ENCODE results near the gene SH3PXD2A. TPM values are rescaled to one million over a fixed set of nuclear protein-coding genes. Genes with fewer than 3 reads are reported as not detected.

The SH3PXD2A gene
- total and polyA plus RNA-seq, 3 experiments from 2014 or later, result 0.48 to 8.0 (median 7.7) TPM

DNA sequence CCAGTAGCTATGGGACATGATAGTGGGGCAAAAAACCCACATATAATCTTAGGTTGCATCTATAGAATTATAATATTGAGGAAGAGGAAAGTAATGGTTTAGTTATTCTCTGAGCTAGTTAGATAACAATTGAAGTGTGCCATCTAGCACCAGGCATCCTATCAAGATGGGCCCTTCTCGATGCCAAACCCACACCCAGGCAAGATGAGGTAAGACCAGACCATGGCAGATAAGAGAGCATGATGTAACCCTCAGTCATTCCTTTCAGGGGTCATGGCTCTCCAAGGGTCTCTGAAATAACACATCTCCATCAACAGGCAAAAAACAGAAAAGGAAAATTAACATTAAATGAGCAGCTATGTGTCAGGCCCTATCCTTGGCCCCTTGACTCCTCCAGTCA, 128.7 kb downstream of the SH3PXD2A start:
- DNase-seq, result no peak
- CTCF ChIA-PET, result no interaction called here
- H3K4me3 Mint-ChIP-seq, result no peak overlapping the region

DNA sequence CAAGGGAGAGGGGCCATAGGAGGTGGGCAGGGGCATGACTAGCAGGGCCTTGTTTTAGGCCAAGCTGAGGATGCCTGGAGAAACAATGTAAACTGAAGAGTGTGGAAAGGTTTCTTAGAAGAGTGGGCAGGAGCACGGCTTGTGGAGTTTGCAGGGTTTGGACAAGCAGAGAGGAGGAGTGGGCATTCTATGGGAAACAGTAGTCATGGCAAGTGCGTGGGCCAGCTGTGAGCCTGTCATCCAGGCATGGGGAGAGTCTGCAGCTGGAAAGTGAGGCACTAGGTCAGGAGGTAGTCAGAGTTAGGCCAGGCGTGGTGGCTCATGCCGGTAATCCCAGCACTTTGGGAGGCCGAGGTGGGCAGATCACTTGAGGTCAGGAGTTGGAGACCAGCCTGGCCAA, 130.1 kb downstream of the SH3PXD2A start:
- H3K4me1 ChIP-seq (ENCODE audit: insufficient read depth, low read length), result no peaks in the 10 kb centered on the region
- Mint-ChIP-seq H3K9me3 (no peaks in the 10 kb centered on the region), H3K4me1 (no peaks in the 10 kb centered on the region), H3K27me3 (peaks cover 0 to 4% of the 10 kb centered on the region in 2 donors), H3K36me3 (no peaks in the 10 kb centered on the region), H3K27ac (no peak overlapping the region), H3K4me3 (no peak overlapping the region)
- H3K27me3 ChIP-seq (ENCODE audit: insufficient read depth, low read length, poor library complexity, severe bottlenecking), result no peaks in the 10 kb centered on the region
- H3K4me3 ChIP-seq (ENCODE audit: low read length), result no peak overlapping the region
- H3K9me3 ChIP-seq (ENCODE audit: low read length), result no peaks in the 10 kb centered on the region
- POLR2A ChIA-PET, result no interaction called here
- H3K36me3 ChIP-seq (ENCODE audit: insufficient read depth, low read length), result no peaks in the 10 kb centered on the region
- H3K27ac ChIP-seq (ENCODE audit: low read depth, low read length), result no peak overlapping the region
- CTCF ChIA-PET, result no interaction called here
- no peak for DNase-seq

More for the DNA sequence above, 128.7 kb downstream of the SH3PXD2A start:
- H3K4me1 Mint-ChIP-seq, result no peaks in the 10 kb centered on the region
- no peaks in the 10 kb centered on the region for H3K27me3 ChIP-seq (ENCODE audit: insufficient read depth, low read length, poor library complexity, severe bottlenecking)
- POLR2A ChIA-PET, result no interaction called here
- no peaks in the 10 kb centered on the region for H3K36me3 ChIP-seq (ENCODE audit: insufficient read depth, low read length)
- peaks cover 0 to 4% of the 10 kb centered on the region in 2 donors for H3K27me3 Mint-ChIP-seq
- no peaks in the 10 kb centered on the region for H3K9me3 ChIP-seq (ENCODE audit: low read length)
- no peaks in the 10 kb centered on the region for H3K36me3 Mint-ChIP-seq
- H3K27ac Mint-ChIP-seq, result no peak overlapping the region
- H3K4me1 ChIP-seq (ENCODE audit: insufficient read depth, low read length), result no peaks in the 10 kb centered on the region
- no peak overlapping the region for H3K27ac ChIP-seq (ENCODE audit: low read depth, low read length)
- H3K4me3 ChIP-seq (ENCODE audit: low read length), result no peak overlapping the region
- no peaks in the 10 kb centered on the region for H3K9me3 Mint-ChIP-seq

DNA sequence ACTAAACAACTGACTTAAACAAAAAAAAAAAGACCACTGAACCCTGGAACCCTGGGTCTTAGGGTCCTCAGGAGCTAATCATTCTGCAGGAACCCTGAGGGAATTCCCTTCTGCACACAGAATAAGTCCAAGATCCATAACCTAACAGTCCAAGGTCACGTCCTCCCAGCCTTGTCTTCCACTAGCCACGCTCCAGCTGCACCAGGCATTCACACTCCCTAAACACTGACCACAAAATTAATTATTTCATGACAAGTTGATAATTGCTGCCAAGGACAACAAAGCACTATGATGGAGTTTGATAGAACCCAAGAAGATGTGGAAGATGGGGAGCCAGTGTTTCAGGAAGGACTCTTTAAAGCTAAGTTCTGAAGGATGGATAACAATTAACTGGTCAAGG, 130.6 kb downstream of the SH3PXD2A start:
- Histone ChIP-seq H3K27me3 (ENCODE audit: insufficient read depth, low read length, poor library complexity, severe bottlenecking) (no peaks in the 10 kb centered on the region), H3K4me1 (ENCODE audit: insufficient read depth, low read length) (no peaks in the 10 kb centered on the region), H3K4me3 (ENCODE audit: low read length) (no peak overlapping the region), H3K36me3 (ENCODE audit: insufficient read depth, low read length) (no peaks in the 10 kb centered on the region), H3K9me3 (ENCODE audit: low read length) (no peaks in the 10 kb centered on the region), H3K27ac (ENCODE audit: low read depth, low read length) (no peak overlapping the region)
- H3K27me3 Mint-ChIP-seq, result peaks cover 0 to 3% of the 10 kb centered on the region in 2 donors
- ChIA-PET POLR2A (no interaction called here), CTCF (no interaction called here)
- no peaks in the 10 kb centered on the region for H3K9me3 Mint-ChIP-seq
- no peak for DNase-seq
- no peaks in the 10 kb centered on the region for H3K4me1 Mint-ChIP-seq
- no peak overlapping the region for H3K4me3 Mint-ChIP-seq
- no peaks in the 10 kb centered on the region for H3K36me3 Mint-ChIP-seq
- no peak overlapping the region for H3K27ac Mint-ChIP-seq

DNA sequence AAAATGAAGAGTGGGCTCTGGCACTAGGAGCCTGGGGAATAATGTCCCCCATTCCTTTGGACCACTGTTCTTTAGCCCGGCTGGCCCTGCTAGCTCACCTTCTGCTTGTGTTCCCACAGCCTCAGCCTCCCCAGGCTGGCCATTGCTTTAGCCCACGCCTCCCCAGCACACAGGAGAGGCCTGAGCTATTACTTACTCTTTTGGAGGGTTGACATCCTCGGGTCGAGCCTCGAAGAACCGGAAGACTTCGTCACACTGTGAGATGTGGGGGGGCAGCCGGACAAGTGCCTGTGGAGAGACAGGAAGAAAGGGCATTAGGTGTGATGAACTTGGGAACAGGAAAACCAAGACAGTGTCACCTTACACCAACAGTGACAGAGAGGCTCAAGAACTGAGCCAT, 131.3 kb downstream of the SH3PXD2A start:
- H3K4me3 Mint-ChIP-seq, result no peak overlapping the region

DNA sequence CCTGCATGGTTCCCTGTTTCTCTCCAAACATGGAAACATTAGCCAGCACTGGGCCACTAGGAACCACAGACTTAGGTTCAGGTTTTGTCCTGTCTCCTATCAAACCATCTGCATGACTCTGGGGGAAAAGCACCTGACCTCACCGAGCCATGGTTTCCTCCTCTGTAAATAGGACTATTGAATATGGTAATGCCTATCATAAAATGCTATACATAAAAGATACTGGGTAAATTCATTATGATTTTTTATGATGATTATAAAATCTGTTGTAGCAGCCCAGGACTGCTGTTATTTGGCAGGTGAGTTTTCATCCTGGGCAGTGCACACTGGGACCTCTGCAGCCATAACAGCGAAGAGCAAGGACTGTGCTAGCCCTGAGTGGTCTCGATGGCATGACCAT, 131.8 kb downstream of the SH3PXD2A start:
- H3K9me3 Mint-ChIP-seq, result no peaks in the 10 kb centered on the region
- Histone ChIP-seq H3K9me3 (ENCODE audit: low read length) (no peaks in the 10 kb centered on the region), H3K27me3 (ENCODE audit: insufficient read depth, low read length, poor library complexity, severe bottlenecking) (no peaks in the 10 kb centered on the region), H3K4me3 (ENCODE audit: low read length) (no peak overlapping the region), H3K27ac (ENCODE audit: low read depth, low read length) (no peak overlapping the region), H3K36me3 (ENCODE audit: insufficient read depth, low read length) (no peaks in the 10 kb centered on the region), H3K4me1 (ENCODE audit: insufficient read depth, low read length) (no peaks in the 10 kb centered on the region)
- no peak for DNase-seq
- peaks cover 0 to 6% (median 1%) of the 10 kb centered on the region in 3 donors for H3K4me1 Mint-ChIP-seq
- no peaks in the 10 kb centered on the region for H3K36me3 Mint-ChIP-seq
- CTCF ChIA-PET, result no interaction called here
- no peak overlapping the region for H3K27ac Mint-ChIP-seq
- peaks cover 0 to 3% of the 10 kb centered on the region in 2 donors for H3K27me3 Mint-ChIP-seq
- no peak overlapping the region for H3K4me3 Mint-ChIP-seq
- POLR2A ChIA-PET, result no interaction called here

More for the DNA sequence above, 131.3 kb downstream of the SH3PXD2A start:
- peaks cover 0 to 1% (median under 1%) of the 10 kb centered on the region in 3 donors for H3K4me1 Mint-ChIP-seq
- H3K27ac Mint-ChIP-seq, result no peak overlapping the region
- no peaks in the 10 kb centered on the region for H3K36me3 Mint-ChIP-seq
- Histone ChIP-seq H3K4me3 (ENCODE audit: low read length) (no peak overlapping the region), H3K27ac (ENCODE audit: low read depth, low read length) (no peak overlapping the region), H3K27me3 (ENCODE audit: insufficient read depth, low read length, poor library complexity, severe bottlenecking) (no peaks in the 10 kb centered on the region), H3K4me1 (ENCODE audit: insufficient read depth, low read length) (no peaks in the 10 kb centered on the region), H3K9me3 (ENCODE audit: low read length) (no peaks in the 10 kb centered on the region), H3K36me3 (ENCODE audit: insufficient read depth, low read length) (no peaks in the 10 kb centered on the region)
- ChIA-PET POLR2A (no interaction called here), CTCF (no interaction called here)
- DNase-seq, result no peak
- peaks cover 0 to 3% of the 10 kb centered on the region in 2 donors for H3K27me3 Mint-ChIP-seq
- H3K9me3 Mint-ChIP-seq, result no peaks in the 10 kb centered on the region

DNA sequence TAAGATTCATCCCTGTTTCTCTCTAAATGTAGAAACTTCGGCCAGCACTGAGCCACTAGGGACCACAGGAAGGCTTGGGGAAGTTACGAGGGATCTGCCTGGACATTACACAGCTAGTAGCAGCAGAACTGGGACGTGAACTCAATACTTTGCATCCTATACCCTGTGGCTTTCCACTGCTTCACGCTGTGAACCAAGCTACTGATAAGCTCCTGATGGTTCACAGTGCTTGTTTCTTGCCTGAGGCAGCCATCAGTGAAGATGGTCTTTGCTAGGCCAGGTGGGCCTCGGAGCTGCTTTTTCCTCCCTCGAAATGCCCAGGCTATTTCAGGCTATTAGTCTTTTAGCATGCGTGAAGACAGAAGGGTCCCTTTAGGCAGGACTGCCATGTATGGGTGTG, 132.7 kb downstream of the SH3PXD2A start:
- POLR2A ChIA-PET, result interaction anchor here (0.5 kb wide), 1 partner anchor 112 kb away, joined by 5 read pairs; no protein-coding TSS in a partner anchor
- Mint-ChIP-seq H3K36me3 (no peaks in the 10 kb centered on the region), H3K27ac (peak overlapping the region in 1 of 8 donors; percentile 60), H3K9me3 (no peaks in the 10 kb centered on the region), H3K27me3 (peaks cover 0 to 3% of the 10 kb centered on the region in 2 donors), H3K4me1 (peaks cover 0 to 6% (median 1%) of the 10 kb centered on the region in 3 donors), H3K4me3 (no peak overlapping the region)
- H3K27me3 ChIP-seq (ENCODE audit: insufficient read depth, low read length, poor library complexity, severe bottlenecking), result no peaks in the 10 kb centered on the region
- no peaks in the 10 kb centered on the region for H3K9me3 ChIP-seq (ENCODE audit: low read length)
- H3K27ac ChIP-seq (ENCODE audit: low read depth, low read length), result no peak overlapping the region
- H3K4me3 ChIP-seq (ENCODE audit: low read length), result no peak overlapping the region
- CTCF ChIA-PET, result interaction anchor here (1.2 kb wide), 1 partner anchor 10 kb away, joined by 5 read pairs; no protein-coding TSS in a partner anchor
- no peaks in the 10 kb centered on the region for H3K36me3 ChIP-seq (ENCODE audit: insufficient read depth, low read length)
- no peak for DNase-seq
- no peaks in the 10 kb centered on the region for H3K4me1 ChIP-seq (ENCODE audit: insufficient read depth, low read length)

DNA sequence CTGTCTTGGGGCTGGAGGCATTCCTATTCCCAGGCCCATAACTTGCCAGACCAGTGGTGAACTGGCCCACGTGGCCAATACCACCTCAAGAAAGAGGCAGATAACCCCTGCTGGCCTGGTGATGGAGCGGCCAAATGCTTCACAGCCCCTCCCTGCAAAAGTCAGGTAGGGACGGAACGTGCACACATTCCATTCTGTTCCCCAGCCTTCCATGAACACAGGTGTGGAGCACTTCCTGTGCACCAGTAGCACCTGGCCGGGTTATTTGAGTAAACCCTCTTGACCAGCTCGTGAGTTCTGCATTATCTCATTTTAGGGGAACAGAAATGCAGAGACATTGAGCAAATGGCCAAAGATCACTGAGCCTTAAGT, 134.4 kb downstream of the SH3PXD2A start:
- Mint-ChIP-seq H3K36me3 (no peaks in the 10 kb centered on the region), H3K4me3 (no peak overlapping the region), H3K27me3 (peaks cover 0 to 3% of the 10 kb centered on the region in 2 donors), H3K9me3 (no peaks in the 10 kb centered on the region), H3K27ac (no peak overlapping the region), H3K4me1 (peaks cover 0 to 6% (median 1%) of the 10 kb centered on the region in 3 donors)
- ChIA-PET CTCF (no interaction called here), POLR2A (no interaction called here)
- Histone ChIP-seq H3K27ac (ENCODE audit: low read depth, low read length) (no peak overlapping the region), H3K36me3 (ENCODE audit: insufficient read depth, low read length) (no peaks in the 10 kb centered on the region), H3K4me3 (ENCODE audit: low read length) (no peak overlapping the region), H3K27me3 (ENCODE audit: insufficient read depth, low read length, poor library complexity, severe bottlenecking) (no peaks in the 10 kb centered on the region), H3K9me3 (ENCODE audit: low read length) (no peaks in the 10 kb centered on the region), H3K4me1 (ENCODE audit: insufficient read depth, low read length) (no peaks in the 10 kb centered on the region)
- no peak for DNase-seq

DNA sequence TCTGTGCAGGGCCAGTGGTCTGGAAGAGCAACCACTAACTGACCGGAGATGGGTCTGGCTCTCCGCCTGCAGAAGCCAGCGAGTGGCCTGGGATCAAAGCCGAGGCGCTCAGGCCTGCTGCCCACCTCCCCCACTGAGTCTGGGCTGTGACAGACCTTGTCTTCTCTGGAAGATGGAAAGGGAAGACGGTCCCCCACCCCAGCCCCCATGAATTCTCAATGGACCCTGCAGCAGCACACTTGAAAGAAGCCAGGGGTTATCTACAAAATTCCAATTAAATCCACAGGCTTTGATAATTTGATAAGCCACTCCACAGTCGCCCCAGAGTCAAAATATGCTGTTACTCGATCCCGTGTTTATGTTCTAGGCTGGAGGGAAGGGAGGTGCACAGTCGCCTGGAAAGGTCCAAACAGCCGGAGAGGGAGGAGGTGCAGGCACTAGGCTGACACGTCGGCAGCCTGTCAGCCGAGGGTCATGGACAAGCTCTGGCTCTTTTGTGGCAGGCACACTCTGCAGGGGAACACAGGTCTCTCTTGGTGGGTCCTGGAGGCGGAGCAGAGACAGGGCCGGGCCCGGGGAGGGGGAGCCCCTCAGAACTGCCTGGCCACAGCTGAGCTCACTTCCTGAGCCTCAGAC, 134.9 kb downstream of the SH3PXD2A start:
- ChIA-PET CTCF (no interaction called here), POLR2A (no interaction called here)
- Histone ChIP-seq H3K9me3 (ENCODE audit: low read length) (no peaks in the 10 kb centered on the region), H3K4me3 (ENCODE audit: low read length) (no peak overlapping the region), H3K27ac (ENCODE audit: low read depth, low read length) (no peak overlapping the region), H3K4me1 (ENCODE audit: insufficient read depth, low read length) (no peaks in the 10 kb centered on the region), H3K27me3 (ENCODE audit: insufficient read depth, low read length, poor library complexity, severe bottlenecking) (no peaks in the 10 kb centered on the region), H3K36me3 (ENCODE audit: insufficient read depth, low read length) (no peaks in the 10 kb centered on the region)
- H3K27ac Mint-ChIP-seq, result no peak overlapping the region
- no peaks in the 10 kb centered on the region for H3K36me3 Mint-ChIP-seq
- H3K4me1 Mint-ChIP-seq, result peaks cover 0 to 6% (median 1%) of the 10 kb centered on the region in 3 donors
- no peak for DNase-seq
- peaks cover 0 to 3% of the 10 kb centered on the region in 2 donors for H3K27me3 Mint-ChIP-seq
- H3K4me3 Mint-ChIP-seq, result no peak overlapping the region
- no peaks in the 10 kb centered on the region for H3K9me3 Mint-ChIP-seq

Data from CD8-positive, alpha-beta memory T cell (primary cell).